ENCODE results near the gene KCNH5. TPM values are rescaled to one million over a fixed set of nuclear protein-coding genes. Genes with fewer than 3 reads are reported as not detected.

The KCNH5 gene
- total RNA-seq, 2 experiments from 2014 or later, result not detected

- DNase-seq (no peak), ATAC-seq (no peak)
- H3K27me3 Mint-ChIP-seq (ENCODE audit: low read depth), result no peaks in the 10 kb centered on the region
- no peaks in the 10 kb centered on the region for H3K4me1 Mint-ChIP-seq (ENCODE audit: low read depth)
- CTCF ChIA-PET, result no interaction called here
- H3K27ac Mint-ChIP-seq, result no peak overlapping the region
- H3K9me3 Mint-ChIP-seq (ENCODE audit: insufficient read depth), result no peaks in the 10 kb centered on the region
- H3K4me3 Mint-ChIP-seq, result no peak overlapping the region
- POLR2A ChIA-PET, result no interaction called here
- H3K36me3 Mint-ChIP-seq (ENCODE audit: low read depth), result no peaks in the 10 kb centered on the region
Observed at GRCh38 chr14:62983821-62984220, 61.4 kb downstream of the KCNH5 start.

GRCh38 chr14:62980693-62981092, 64.6 kb downstream of the KCNH5 start:
- ChIA-PET POLR2A (no interaction called here), CTCF (no interaction called here)
- no peaks in the 10 kb centered on the region for H3K27me3 Mint-ChIP-seq (ENCODE audit: low read depth)
- H3K4me1 Mint-ChIP-seq (ENCODE audit: low read depth), result no peaks in the 10 kb centered on the region
- H3K4me3 Mint-ChIP-seq, result no peak overlapping the region
- ATAC-seq (no peak), DNase-seq (no peak)
- H3K27ac Mint-ChIP-seq, result no peak overlapping the region
- no peaks in the 10 kb centered on the region for H3K9me3 Mint-ChIP-seq (ENCODE audit: insufficient read depth)
- no peaks in the 10 kb centered on the region for H3K36me3 Mint-ChIP-seq (ENCODE audit: low read depth)

- no peaks in the 10 kb centered on the region for H3K27me3 Mint-ChIP-seq (ENCODE audit: low read depth)
- POLR2A ChIA-PET, result no interaction called here
- DNase-seq (no peak), ATAC-seq (no peak)
- H3K27ac Mint-ChIP-seq, result no peak overlapping the region
- no peak overlapping the region for H3K4me3 Mint-ChIP-seq
- H3K9me3 Mint-ChIP-seq (ENCODE audit: insufficient read depth), result no peaks in the 10 kb centered on the region
- H3K36me3 Mint-ChIP-seq (ENCODE audit: low read depth), result no peaks in the 10 kb centered on the region
- CTCF ChIA-PET, result no interaction called here
- H3K4me1 Mint-ChIP-seq (ENCODE audit: low read depth), result no peaks in the 10 kb centered on the region
Observed at GRCh38 chr14:62957562-62957961, 87.7 kb downstream of the KCNH5 start.

- Mint-ChIP-seq H3K27me3 (ENCODE audit: low read depth) (no peaks in the 10 kb centered on the region), H3K4me3 (no peak overlapping the region), H3K4me1 (ENCODE audit: low read depth) (no peaks in the 10 kb centered on the region), H3K27ac (no peak overlapping the region), H3K36me3 (ENCODE audit: low read depth) (no peaks in the 10 kb centered on the region), H3K9me3 (ENCODE audit: insufficient read depth) (no peaks in the 10 kb centered on the region)
- ChIA-PET POLR2A (no interaction called here), CTCF (no interaction called here)
- ATAC-seq (no peak), DNase-seq (no peak)
Observed at GRCh38 chr14:62956413-62956812, 88.8 kb downstream of the KCNH5 start.

- no peaks in the 10 kb centered on the region for H3K27me3 Mint-ChIP-seq (ENCODE audit: low read depth)
- no peaks in the 10 kb centered on the region for H3K4me1 Mint-ChIP-seq (ENCODE audit: low read depth)
- ChIA-PET POLR2A (no interaction called here), CTCF (no interaction called here)
- H3K4me3 Mint-ChIP-seq, result no peak overlapping the region
- no peaks in the 10 kb centered on the region for H3K36me3 Mint-ChIP-seq (ENCODE audit: low read depth)
- no peak for DNase-seq
- no peak overlapping the region for H3K27ac Mint-ChIP-seq
- ATAC-seq, result no peak
- H3K9me3 Mint-ChIP-seq (ENCODE audit: insufficient read depth), result no peaks in the 10 kb centered on the region
Observed at GRCh38 chr14:62954165-62954564, 91.1 kb downstream of the KCNH5 start.

GRCh38 chr14:62952226-62952625, 93.0 kb downstream of the KCNH5 start:
- ATAC-seq, result no peak
- no peak for DNase-seq
- Mint-ChIP-seq H3K4me3 (no peak overlapping the region), H3K36me3 (ENCODE audit: low read depth) (no peaks in the 10 kb centered on the region), H3K9me3 (ENCODE audit: insufficient read depth) (no peaks in the 10 kb centered on the region), H3K27ac (no peak overlapping the region), H3K27me3 (ENCODE audit: low read depth) (no peaks in the 10 kb centered on the region), H3K4me1 (ENCODE audit: low read depth) (no peaks in the 10 kb centered on the region)
- ChIA-PET POLR2A (no interaction called here), CTCF (no interaction called here)

- CTCF ChIA-PET, result no interaction called here
- H3K27ac Mint-ChIP-seq, result no peak overlapping the region
Observed at GRCh38 chr14:62947301-62947700, 98.0 kb downstream of the KCNH5 start.

GRCh38 chr14:62946221-62946620, 99.0 kb downstream of the KCNH5 start:
- Mint-ChIP-seq H3K27ac (no peak overlapping the region), H3K9me3 (ENCODE audit: insufficient read depth) (no peaks in the 10 kb centered on the region), H3K4me1 (ENCODE audit: low read depth) (no peaks in the 10 kb centered on the region), H3K4me3 (no peak overlapping the region), H3K36me3 (ENCODE audit: low read depth) (no peaks in the 10 kb centered on the region), H3K27me3 (ENCODE audit: low read depth) (no peaks in the 10 kb centered on the region)
- ATAC-seq (no peak), DNase-seq (no peak)
- CTCF ChIA-PET, result no interaction called here
- POLR2A ChIA-PET, result no interaction called here

More at GRCh38 chr14:62947301-62947700, 98.0 kb downstream of the KCNH5 start:
- Mint-ChIP-seq H3K9me3 (ENCODE audit: insufficient read depth) (no peaks in the 10 kb centered on the region), H3K27me3 (ENCODE audit: low read depth) (no peaks in the 10 kb centered on the region), H3K36me3 (ENCODE audit: low read depth) (no peaks in the 10 kb centered on the region), H3K4me3 (no peak overlapping the region), H3K4me1 (ENCODE audit: low read depth) (no peaks in the 10 kb centered on the region)
- DNase-seq, result no peak
- POLR2A ChIA-PET, result no interaction called here
- no peak for ATAC-seq

- ATAC-seq (no peak), DNase-seq (no peak)
- Mint-ChIP-seq H3K4me3 (no peak overlapping the region), H3K27me3 (ENCODE audit: low read depth) (no peaks in the 10 kb centered on the region), H3K27ac (no peak overlapping the region), H3K36me3 (ENCODE audit: low read depth) (no peaks in the 10 kb centered on the region), H3K9me3 (ENCODE audit: insufficient read depth) (no peaks in the 10 kb centered on the region), H3K4me1 (ENCODE audit: low read depth) (no peaks in the 10 kb centered on the region)
- CTCF ChIA-PET, result no interaction called here
- POLR2A ChIA-PET, result no interaction called here
Observed at GRCh38 chr14:62943202-62943601, 102.1 kb downstream of the KCNH5 start.

GRCh38 chr14:62939970-62940369, 105.3 kb downstream of the KCNH5 start:
- H3K27ac Mint-ChIP-seq, result no peak overlapping the region
- no peaks in the 10 kb centered on the region for H3K9me3 Mint-ChIP-seq (ENCODE audit: insufficient read depth)
- DNase-seq, result no peak
- no peaks in the 10 kb centered on the region for H3K4me1 Mint-ChIP-seq (ENCODE audit: low read depth)
- ChIA-PET POLR2A (no interaction called here), CTCF (no interaction called here)
- H3K36me3 Mint-ChIP-seq (ENCODE audit: low read depth), result no peaks in the 10 kb centered on the region
- H3K4me3 Mint-ChIP-seq, result no peak overlapping the region
- ATAC-seq, result no peak
- no peaks in the 10 kb centered on the region for H3K27me3 Mint-ChIP-seq (ENCODE audit: low read depth)

GRCh38 chr14:62938778-62939177, 106.5 kb downstream of the KCNH5 start:
- ATAC-seq (no peak), DNase-seq (no peak)
- POLR2A ChIA-PET, result no interaction called here
- Mint-ChIP-seq H3K27me3 (ENCODE audit: low read depth) (no peaks in the 10 kb centered on the region), H3K4me1 (ENCODE audit: low read depth) (no peaks in the 10 kb centered on the region), H3K27ac (no peak overlapping the region), H3K9me3 (ENCODE audit: insufficient read depth) (no peaks in the 10 kb centered on the region), H3K36me3 (ENCODE audit: low read depth) (no peaks in the 10 kb centered on the region), H3K4me3 (no peak overlapping the region)
- CTCF ChIA-PET, result no interaction called here

GRCh38 chr14:62934439-62934838, 110.8 kb downstream of the KCNH5 start:
- no peaks in the 10 kb centered on the region for H3K36me3 Mint-ChIP-seq (ENCODE audit: low read depth)
- H3K4me3 Mint-ChIP-seq, result no peak overlapping the region
- H3K27me3 Mint-ChIP-seq (ENCODE audit: low read depth), result no peaks in the 10 kb centered on the region
- ChIA-PET CTCF (no interaction called here), POLR2A (no interaction called here)
- no peak for DNase-seq
- H3K27ac Mint-ChIP-seq, result no peak overlapping the region
- H3K4me1 Mint-ChIP-seq (ENCODE audit: low read depth), result no peaks in the 10 kb centered on the region
- ATAC-seq, result no peak
- no peaks in the 10 kb centered on the region for H3K9me3 Mint-ChIP-seq (ENCODE audit: insufficient read depth)

GRCh38 chr14:62921466-62921865, 123.8 kb downstream of the KCNH5 start:
- H3K4me3 Mint-ChIP-seq, result no peak overlapping the region
- ChIA-PET CTCF (no interaction called here), POLR2A (no interaction called here)
- no peaks in the 10 kb centered on the region for H3K9me3 Mint-ChIP-seq (ENCODE audit: insufficient read depth)
- no peak for DNase-seq
- H3K4me1 Mint-ChIP-seq (ENCODE audit: low read depth), result no peaks in the 10 kb centered on the region
- H3K36me3 Mint-ChIP-seq (ENCODE audit: low read depth), result no peaks in the 10 kb centered on the region
- no peak overlapping the region for H3K27ac Mint-ChIP-seq
- ATAC-seq, result no peak
- no peaks in the 10 kb centered on the region for H3K27me3 Mint-ChIP-seq (ENCODE audit: low read depth)

Measured in activated CD8-positive, alpha-beta T cell treated with anti-CD3 and anti-CD28 coated beads, Interleukin-2, amount 10 ng/mL, durations not matched to agents 7 days and 5 days (primary cell).